ENCODE results near the gene PCK2. TPM values are rescaled to one million over a fixed set of nuclear protein-coding genes. Genes with fewer than 3 reads are reported as not detected.
"Not testable (repeated sequence)": the region's sequence is repeated elsewhere in the genome, so short reads cannot be mapped to it uniquely, and the experiment has no call there.

Gene PCK2
- total RNA-seq, result 10 to 100 TPM in 1 of 2 donors, 1 to 10 TPM in 1; 1.8 to 10.7 TPM

DNA sequence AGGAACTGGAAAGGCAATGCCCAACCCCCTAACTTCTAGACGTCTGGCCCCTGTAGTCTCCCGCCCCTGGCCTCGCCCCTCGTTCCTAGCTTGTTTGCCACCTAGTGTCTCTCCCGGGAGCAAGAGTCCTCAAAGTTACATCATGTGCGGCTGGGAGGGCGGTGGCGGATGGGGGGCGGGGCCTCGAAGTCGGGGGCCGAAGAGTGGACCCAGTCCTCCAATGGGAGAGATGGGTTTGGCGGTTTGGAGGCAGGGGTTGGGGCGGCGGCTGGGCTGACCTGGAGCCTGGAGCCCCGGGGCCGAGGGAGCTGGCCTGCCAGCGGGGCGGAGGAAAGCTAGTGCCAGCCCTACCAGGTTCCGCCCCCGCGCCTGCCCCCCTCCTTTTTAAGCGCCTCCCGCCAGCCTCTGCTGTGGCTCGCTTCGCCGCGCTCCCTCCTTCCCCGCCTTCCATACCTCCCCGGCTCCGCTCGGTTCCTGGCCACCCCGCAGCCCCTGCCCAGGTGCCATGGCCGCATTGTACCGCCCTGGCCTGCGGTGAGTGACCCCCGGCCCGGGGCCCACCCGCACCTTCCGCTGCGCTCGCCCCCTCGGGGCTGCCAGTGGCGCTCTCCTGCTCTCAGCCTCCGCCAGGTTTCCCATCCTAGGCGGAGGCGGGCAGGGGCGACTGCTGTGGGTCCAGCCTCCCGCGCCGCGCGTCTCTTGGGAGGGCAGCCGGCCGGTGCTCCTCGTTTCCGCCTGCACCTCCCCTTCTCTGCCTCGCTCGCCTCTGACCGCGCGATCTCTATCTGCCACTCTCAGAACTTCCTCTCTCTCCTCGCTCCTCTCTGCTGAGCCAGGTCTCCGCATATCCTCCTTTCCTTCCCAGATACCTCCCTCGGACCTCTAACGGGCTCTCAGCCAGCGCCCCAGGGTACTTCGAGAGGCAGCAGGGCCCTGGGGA lies at the start of gene PCK2:
TSS of gene PCK2 (plus strand) at position 411 of the 940 bp plus-strand sequence. CDS start at position 506, 95 bp downstream.
- peak within 1 kb of the TSS; percentile 91 to 95 for H3K27ac ChIP-seq
- no peaks in the 10 kb centered on the region for H3K36me3 ChIP-seq
- peaks cover 0 to 22% of the 10 kb centered on the region in 2 donors for H3K4me1 ChIP-seq
- TF ChIP-seq, protein P1, sequence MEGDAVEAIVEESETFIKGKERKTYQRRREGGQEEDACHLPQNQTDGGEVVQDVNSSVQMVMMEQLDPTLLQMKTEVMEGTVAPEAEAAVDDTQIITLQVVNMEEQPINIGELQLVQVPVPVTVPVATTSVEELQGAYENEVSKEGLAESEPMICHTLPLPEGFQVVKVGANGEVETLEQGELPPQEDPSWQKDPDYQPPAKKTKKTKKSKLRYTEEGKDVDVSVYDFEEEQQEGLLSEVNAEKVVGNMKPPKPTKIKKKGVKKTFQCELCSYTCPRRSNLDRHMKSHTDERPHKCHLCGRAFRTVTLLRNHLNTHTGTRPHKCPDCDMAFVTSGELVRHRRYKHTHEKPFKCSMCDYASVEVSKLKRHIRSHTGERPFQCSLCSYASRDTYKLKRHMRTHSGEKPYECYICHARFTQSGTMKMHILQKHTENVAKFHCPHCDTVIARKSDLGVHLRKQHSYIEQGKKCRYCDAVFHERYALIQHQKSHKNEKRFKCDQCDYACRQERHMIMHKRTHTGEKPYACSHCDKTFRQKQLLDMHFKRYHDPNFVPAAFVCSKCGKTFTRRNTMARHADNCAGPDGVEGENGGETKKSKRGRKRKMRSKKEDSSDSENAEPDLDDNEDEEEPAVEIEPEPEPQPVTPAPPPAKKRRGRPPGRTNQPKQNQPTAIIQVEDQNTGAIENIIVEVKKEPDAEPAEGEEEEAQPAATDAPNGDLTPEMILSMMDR (IDR thresholded peaks at IDR 0.05), result peak in 1 of 2 donors; percentile 32
- H3K9me3 ChIP-seq, result no peaks in the 10 kb centered on the region
- no peaks in the 10 kb centered on the region for H3K27me3 ChIP-seq
- H3K4me3 ChIP-seq, result peak within 1 kb of the TSS; percentile 70 to 91
- peak; percentile 96 for DNase-seq (ENCODE audit: low spot score)

DNA sequence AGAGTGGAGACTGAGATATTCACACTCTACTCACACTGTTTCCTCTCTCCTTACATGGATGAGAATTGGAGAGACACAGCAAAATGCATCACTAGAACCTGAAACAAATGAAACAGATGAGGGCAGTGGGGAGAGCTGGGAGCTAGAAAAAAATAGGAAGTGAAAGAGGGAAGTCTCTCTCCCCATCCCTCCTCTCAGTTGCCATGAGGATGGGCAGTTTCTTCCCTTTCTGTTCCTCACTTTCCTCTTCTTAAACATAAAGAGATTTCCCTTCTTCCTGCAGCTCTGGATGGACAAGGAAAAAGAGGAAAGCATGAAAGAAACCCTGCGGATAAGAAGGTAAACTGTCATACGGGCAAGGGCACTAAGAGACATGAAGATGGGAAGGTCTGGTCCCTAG lies 45.1 kb upstream of the PCK2 start:
- not testable (repeated sequence) for H3K27me3 ChIP-seq, H3K4me3 ChIP-seq, H3K27ac ChIP-seq

DNA sequence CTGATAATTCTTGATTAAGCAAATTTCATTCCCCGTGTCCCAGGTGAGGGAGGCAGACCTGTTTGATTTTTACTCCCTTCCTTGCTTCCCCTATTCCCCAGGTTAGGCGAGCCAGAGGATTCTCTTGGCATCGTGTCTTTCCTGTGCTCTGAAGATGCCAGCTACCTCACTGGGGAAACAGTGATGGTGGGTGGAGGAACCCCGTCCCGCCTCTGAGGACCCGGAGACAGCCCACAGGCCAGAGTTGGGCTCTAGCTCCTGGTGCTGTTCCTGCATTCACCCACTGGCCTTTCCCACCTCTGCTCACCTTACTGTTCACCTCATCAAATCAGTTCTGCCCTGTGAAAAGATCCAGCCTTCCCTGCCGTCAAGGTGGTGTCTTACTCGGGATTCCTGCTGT lies 43.4 kb upstream of the PCK2 start:
- not testable (repeated sequence) for H3K4me1 ChIP-seq; H3K27ac ChIP-seq; DNase-seq (ENCODE audit: low spot score); H3K27me3 ChIP-seq; H3K36me3 ChIP-seq; H3K9me3 ChIP-seq; H3K4me3 ChIP-seq

More for the DNA sequence above, 45.1 kb upstream of the PCK2 start:
- H3K9me3 ChIP-seq; H3K4me1 ChIP-seq; H3K36me3 ChIP-seq; DNase-seq (ENCODE audit: low spot score): not testable (repeated sequence)

DNA sequence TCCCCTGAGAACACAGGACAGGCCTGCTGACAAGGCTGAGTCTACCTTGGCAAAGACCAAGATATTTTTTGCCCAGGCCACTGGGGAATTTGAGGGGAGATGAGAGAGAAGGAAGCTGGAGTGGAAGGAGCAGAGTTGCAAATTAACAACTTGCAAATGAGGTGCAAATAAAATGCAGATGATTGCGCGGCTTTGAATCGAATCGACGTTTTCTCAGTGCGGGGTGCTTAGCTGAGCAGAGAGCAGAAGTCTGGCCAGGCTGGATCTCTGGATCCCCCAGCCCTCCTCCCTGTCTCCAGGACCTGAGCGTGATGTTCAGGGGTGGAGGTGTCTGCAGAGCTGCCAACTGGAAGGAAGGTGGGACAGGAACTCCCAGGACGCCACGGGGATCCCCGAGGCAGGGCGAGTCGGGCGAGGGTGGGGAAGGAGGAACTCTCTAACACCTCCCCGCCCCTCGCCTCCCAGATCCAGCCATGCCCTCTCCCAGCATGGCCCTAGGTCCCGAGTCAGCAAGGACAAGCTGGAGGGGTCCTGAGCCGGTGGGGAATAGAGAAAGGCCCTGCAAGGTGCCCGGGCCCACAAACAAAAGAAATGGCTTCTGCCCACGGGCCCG lies 42.8 kb upstream of the PCK2 start:
- peaks cover 0 to 10% of the 10 kb centered on the region in 2 donors for H3K4me1 ChIP-seq
- peak overlapping the region; percentile 57 to 64 for H3K27ac ChIP-seq

DNA sequence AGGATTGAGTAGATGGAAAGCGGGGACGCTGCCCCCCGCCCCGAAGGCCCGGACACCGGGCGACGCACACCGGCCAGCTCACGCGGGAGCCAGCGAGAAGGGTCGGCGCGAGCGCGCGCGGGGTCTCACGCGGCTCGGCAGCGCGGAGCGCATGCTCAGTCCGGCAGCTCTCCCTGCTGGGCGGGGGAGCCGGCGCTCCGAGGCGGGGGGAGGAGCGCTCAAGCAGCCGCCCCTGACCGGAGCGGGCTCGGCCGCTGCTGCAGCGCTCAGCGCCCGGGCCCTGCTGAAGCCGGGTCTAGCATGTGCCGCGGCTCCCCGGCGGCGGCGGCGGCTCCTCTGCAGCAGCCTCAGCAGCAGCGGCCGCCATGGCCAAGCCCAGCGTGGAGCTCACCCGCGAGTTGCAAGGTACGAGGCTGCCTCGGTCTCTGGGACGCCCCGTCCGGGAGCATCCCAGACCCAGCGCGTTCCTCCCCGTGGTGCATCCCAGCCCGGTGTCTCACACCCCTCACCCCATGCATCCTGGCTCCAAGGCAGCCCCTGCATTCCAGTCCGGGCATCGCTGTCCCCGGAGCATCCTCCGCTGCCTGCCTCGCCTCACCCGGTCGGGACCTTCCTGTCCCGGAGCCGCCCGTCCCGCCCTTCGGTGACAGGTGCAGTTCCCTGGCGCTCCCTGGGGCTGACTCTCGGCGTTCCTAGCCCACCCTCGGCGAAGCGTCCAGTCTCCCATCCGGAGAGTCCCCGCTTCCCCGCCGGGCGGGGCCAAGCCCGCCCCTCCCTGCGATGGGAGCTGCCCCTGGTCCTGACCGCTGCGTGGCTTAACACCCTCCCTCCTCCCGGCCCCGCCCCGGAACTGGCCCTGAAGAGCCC lies 42.1 kb upstream of the PCK2 start, which contains the start of gene CARMIL3:
TSS of gene CARMIL3 (plus strand) at position 221 of the 867 bp plus-strand sequence. CDS start at position 366, 145 bp downstream.
- DNase-seq (ENCODE audit: low spot score), result no peak
- Histone ChIP-seq H3K4me1 (peaks cover 0 to 10% of the 10 kb centered on the region in 2 donors), H3K27ac (peak within 1 kb of the TSS; percentile 57 to 64), H3K27me3 (no peaks in the 10 kb centered on the region), H3K36me3 (no peaks in the 10 kb centered on the region), H3K4me3 (peak within 1 kb of the TSS; percentile 63 to 67), H3K9me3 (no peaks in the 10 kb centered on the region)
- TF ChIP-seq, protein P1 (IDR thresholded peaks at IDR 0.05), result peak in 1 of 2 donors; percentile 12

More for the DNA sequence above, 42.8 kb upstream of the PCK2 start:
- Histone ChIP-seq H3K9me3 (no peaks in the 10 kb centered on the region), H3K4me3 (peak overlapping the region; percentile 63 to 67), H3K36me3 (no peaks in the 10 kb centered on the region), H3K27me3 (no peaks in the 10 kb centered on the region)
- TF ChIP-seq, protein P1 (IDR thresholded peaks at IDR 0.05), result no peak
- no peak for DNase-seq (ENCODE audit: low spot score)
